HG02973 (cell line): ENCODE measurements around the gene LRRC23.
"Not testable (repeated sequence)": the region's sequence is repeated elsewhere in the genome, so short reads cannot be mapped to it uniquely, and the experiment has no call there.

ENCODE experiments used
- ATAC-seq: cut with Tn5 transposase; IDR thresholded peaks from one replicate; pipeline ENCODE4 v1.9.1; 2021; ENCODE audit warnings: moderate library complexity; ENCODE audit not compliant: unreplicated experiment

Gene LRRC23

GRCh38 chr12:6899837-6900519, 4.6 kb upstream of the LRRC23 start:
- ATAC-seq: no peak

DNA sequence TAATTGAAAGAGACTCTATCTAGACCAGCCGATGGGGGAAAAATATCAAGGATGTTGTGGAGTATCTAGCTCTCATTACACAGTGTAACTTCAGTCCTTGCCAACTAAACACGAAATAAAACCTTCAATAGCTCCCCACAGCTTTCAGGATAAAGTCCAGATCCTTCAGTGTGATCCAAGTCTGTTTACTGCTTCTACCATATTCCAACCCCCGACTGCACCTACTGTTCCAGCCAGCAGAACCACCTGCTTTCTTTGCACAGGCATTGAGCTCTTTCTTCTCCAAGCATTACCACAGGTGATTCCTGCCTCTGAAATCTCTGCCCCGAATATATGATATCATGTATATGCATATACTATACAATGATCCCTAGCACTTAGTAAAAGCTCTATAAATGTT, 2.2 kb upstream of the LRRC23 start:
- no peak for ATAC-seq

GRCh38 chr12:6903722-6904121, 900 bp upstream of the LRRC23 start:
- ATAC-seq: no peak

GRCh38 chr12:6905414-6906040, 905 bp downstream of the LRRC23 start:
- no peak for ATAC-seq

GRCh38 chr12:6908141-6908540, 3.5 kb downstream of the LRRC23 start:
- ATAC-seq: not testable (repeated sequence)

- no peak for ATAC-seq
These were observed 5.0 kb downstream of the LRRC23 start for GRCh38 chr12:6909421-6910145.

- ATAC-seq: no peak
These were observed 7.7 kb downstream of the LRRC23 start for GRCh38 chr12:6912164-6912935.

DNA sequence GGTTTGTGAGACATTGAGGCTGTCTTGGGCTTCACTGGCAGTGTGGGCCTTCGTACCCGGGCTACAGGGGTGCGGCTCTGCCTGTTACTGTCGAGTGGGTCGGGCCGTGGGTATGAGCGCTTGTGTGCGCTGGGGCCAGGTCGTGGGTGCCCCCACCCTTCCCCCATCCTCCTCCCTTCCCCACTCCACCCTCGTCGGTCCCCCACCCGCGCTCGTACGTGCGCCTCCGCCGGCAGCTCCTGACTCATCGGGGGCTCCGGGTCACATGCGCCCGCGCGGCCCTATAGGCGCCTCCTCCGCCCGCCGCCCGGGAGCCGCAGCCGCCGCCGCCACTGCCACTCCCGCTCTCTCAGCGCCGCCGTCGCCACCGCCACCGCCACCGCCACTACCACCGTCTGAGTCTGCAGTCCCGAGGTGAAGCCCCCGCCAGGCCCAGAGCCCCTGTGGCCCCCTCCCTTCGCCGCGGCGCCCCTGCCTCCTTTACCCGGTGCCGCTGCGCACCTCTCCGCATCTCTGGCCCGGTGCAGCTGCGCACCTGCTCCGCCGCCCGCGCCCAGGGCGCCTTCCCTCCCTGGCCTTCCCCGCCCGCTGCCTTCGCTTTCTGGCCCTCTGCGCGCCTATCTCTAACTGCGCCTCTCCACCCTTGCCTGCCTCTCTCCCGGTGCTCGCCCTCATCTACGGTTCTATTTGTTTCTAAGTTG, 9.8 kb downstream of the LRRC23 start, which contains the start of gene ENO2:
ENO2 (plus strand) TSS at position 335 of the 701 bp plus-strand sequence. CDS start 1,253 bp downstream, outside the sequence.
- peak; percentile 51 for ATAC-seq

DNA sequence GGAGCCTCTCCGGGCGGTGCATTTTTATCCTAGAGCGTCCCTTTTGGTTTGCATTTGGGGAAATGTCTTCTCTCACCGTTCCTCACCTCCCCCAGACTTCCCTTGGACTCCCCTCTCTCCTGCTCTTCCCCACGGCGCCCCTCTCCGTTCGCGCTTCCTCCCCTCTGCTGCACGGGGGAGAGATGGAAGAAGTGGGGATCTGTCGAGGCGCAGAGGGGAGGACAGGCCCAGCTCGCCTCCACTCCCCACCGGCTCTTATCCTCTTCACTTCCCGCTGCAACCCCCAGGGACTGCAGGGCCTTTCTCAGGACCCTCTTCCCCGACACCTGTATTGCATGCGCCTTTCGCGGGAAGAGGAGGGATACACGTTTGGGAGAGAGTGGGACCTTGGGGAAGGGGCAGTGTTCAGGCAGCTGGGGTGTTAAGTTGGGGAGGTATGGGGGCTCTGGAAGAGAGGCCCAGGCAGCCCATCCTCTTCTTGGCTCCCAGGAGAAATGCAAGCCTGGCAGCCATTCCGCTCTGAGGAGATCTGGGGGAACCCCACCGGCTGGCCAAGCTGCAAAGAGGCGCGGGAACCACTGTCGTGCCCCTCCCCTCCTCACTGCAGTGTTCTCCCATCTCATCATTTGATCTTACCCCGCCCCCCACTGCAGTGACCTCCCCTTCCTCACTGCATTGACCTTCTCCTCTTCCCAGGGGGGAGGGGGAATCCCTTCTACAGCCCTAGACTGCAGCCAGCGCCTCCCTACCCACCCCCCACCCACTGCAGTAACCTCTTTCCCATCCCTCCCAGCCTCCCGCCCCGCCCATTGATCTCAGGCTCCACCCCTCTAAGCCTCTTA, 10.5 kb downstream of the LRRC23 start:
- no peak for ATAC-seq

DNA sequence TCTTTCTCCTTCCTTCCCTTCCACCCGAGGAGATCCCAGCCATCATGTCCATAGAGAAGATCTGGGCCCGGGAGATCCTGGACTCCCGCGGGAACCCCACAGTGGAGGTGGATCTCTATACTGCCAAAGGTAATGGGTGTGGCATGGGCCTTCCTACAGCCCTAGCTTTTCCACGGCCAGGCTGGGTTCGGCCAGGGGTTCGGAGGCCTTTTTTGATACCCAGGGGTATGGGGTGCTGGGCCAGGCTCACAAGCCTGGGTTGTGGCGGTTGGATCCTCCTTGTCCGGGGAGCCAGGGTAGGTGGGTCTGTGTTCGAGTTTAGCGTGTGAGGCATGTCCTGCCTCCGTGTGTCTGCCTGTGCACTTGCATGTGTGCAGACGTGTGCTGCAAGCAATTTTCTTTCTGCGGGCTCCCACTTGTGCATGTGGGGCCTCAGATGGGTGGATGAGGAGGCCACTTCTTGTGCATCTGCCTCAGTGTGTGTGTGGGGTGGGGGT, 11.2 kb downstream of the LRRC23 start:
- no peak for ATAC-seq

- ATAC-seq: no peak
These were observed 12.0 kb downstream of the LRRC23 start for GRCh38 chr12:6916426-6917200.

GRCh38 chr12:6917491-6918231, 13.0 kb downstream of the LRRC23 start:
- no peak for ATAC-seq

GRCh38 chr12:6919588-6919987, 15.0 kb downstream of the LRRC23 start:
- no peak for ATAC-seq

DNA sequence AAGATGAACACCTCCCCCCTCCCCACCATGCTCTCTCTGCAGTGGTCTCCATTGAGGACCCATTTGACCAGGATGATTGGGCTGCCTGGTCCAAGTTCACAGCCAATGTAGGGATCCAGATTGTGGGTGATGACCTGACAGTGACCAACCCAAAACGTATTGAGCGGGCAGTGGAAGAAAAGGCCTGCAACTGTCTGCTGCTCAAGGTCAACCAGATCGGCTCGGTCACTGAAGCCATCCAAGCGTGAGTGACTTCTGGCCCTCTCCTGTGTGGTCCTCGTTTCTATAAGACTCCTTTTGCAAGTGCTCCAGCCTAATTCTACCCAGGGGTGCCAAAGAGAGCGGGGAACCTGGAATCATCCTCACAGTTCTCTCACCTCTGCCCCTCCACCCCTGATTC, 16.9 kb downstream of the LRRC23 start:
- no peak for ATAC-seq

GRCh38 chr12:6921996-6922946, 17.6 kb downstream of the LRRC23 start:
- no peak for ATAC-seq

- ATAC-seq: no peak
These were observed 18.5 kb downstream of the LRRC23 start for GRCh38 chr12:6923003-6923732.
